Calu3 (cell line): ENCODE results near the gene ARPC3. TPM values are rescaled to one million over a fixed set of nuclear protein-coding genes. Genes with fewer than 3 reads are reported as not detected.
"Not testable (repeated sequence)": the region's sequence is repeated elsewhere in the genome, so short reads cannot be mapped to it uniquely, and the experiment has no call there.

Experiments used
- BruUV-seq: library from RNA; stranded (reverse); fragments of 400-500 nt; replicated peaks from 2 replicates; lab custom pipeline; 2021; lab: Mats Ljungman, UMichigan
- CTCF ChIA-PET: fragments of 300-600 bp; sonication (Branson Sonifier 250); formaldehyde crosslinking; loops from one replicate; lab custom pipeline; 2022; ENCODE audit warnings: antibody characterized with exemption; lab: Charles Lee
- DNase-seq: peaks from one replicate; pipeline ENCODE4 v3.0.0; 2022
- H3K27ac Mint-ChIP-seq: one replicate; pipeline ENCODE4 v1.8.0; 2022; ENCODE audit warnings: mixed read lengths; ENCODE audit not compliant: unreplicated experiment
- H3K27me3 Mint-ChIP-seq: one replicate; pipeline ENCODE4 v1.8.0; 2022; ENCODE audit warnings: mixed read lengths; ENCODE audit not compliant: unreplicated experiment
- H3K36me3 Mint-ChIP-seq: one replicate; pipeline ENCODE4 v1.8.0; 2022; ENCODE audit warnings: mild to moderate bottlenecking, moderate library complexity, mixed read lengths; ENCODE audit not compliant: insufficient read depth, unreplicated experiment
- H3K4me1 Mint-ChIP-seq: one replicate; pipeline ENCODE4 v1.8.0; 2022; ENCODE audit warnings: mild to moderate bottlenecking, low read depth, mixed read lengths; ENCODE audit not compliant: unreplicated experiment
- H3K4me3 Mint-ChIP-seq: one replicate; pipeline ENCODE4 v1.8.0; 2022; ENCODE audit warnings: mild to moderate bottlenecking, low read depth, moderate library complexity, mixed read lengths; ENCODE audit not compliant: unreplicated experiment
- H3K9me3 Mint-ChIP-seq: one replicate; pipeline ENCODE4 v1.8.0; 2022; ENCODE audit warnings: low read depth, mixed read lengths; ENCODE audit not compliant: unreplicated experiment
- CTCF ChIP-seq: fragments of 200-600 bp; IDR thresholded peaks from one replicate; pipeline ENCODE4 v1.8.0; 2022; ENCODE audit warnings: antibody characterized with exemption; ENCODE audit not compliant: unreplicated experiment
- intact Hi-C: fragments of 100-400 bp; cut with micrococcal nuclease; formaldehyde crosslinking; loops from one replicate; pipeline ENCODE4 v1.10.0; 2022; ENCODE audit not compliant: unreplicated experiment
- total RNA-seq: library from RNA; stranded (reverse); gene quantifications from 2 replicates; pipeline ENCODE4 v1.2.3, GENCODE V29; 2022

Gene ARPC3
- total RNA-seq, 1 experiment from 2014 or later, result 321 TPM

- no peak for TF ChIP-seq CTCF
- CTCF ChIA-PET, result interaction anchor here (0.6 to 2.4 kb wide), 10 partner anchors 18 to 134 kb away, joined by 3 to 21 read pairs (median 6); partner anchors contain the start of genes ARPC3, RAD9B and VPS29
- H3K27me3 Mint-ChIP-seq, result no peaks in the 10 kb centered on the region
- H3K9me3 Mint-ChIP-seq, result no peaks in the 10 kb centered on the region
- peaks cover 43% of the 10 kb centered on the region for H3K36me3 Mint-ChIP-seq
- DNase-seq, result peak; percentile 98
- H3K27ac Mint-ChIP-seq, result peak within 1 kb of the TSS; percentile 87
- intact Hi-C loops, result loop anchor here (1.0 kb wide), 1 partner anchor 134 kb away; no protein-coding TSS in a partner anchor
- no TSS peak for BruUV-seq
- H3K4me3 Mint-ChIP-seq, result peak within 1 kb of the TSS; percentile 85
- H3K4me1 Mint-ChIP-seq, result peaks cover 14% of the 10 kb centered on the region
Measured at GRCh38 chr12:110468214-110469048, 18.3 kb upstream of the ARPC3 start, which contains the start of the genes FAM216A and GPN3. FAM216A (plus strand) TSS chr12:110468845; CDS start chr12:110468876, 31 bp downstream. GPN3 (minus strand) TSS chr12:110468257; CDS start chr12:110468203, 54 bp downstream.

- H3K4me1 Mint-ChIP-seq, result peaks cover 14% of the 10 kb centered on the region
- BruUV-seq, result TSS peak; percentile 91
Measured at GRCh38 chr12:110467847-110468213, 17.7 kb upstream of the ARPC3 start.

GRCh38 chr12:110466791-110467190, 16.7 kb upstream of the ARPC3 start:
- CTCF ChIA-PET, result interaction anchor here (0.6 to 0.7 kb wide), 2 partner anchors 932 to 1184 kb away, joined by 3 read pairs; no protein-coding TSS in a partner anchor
- TF ChIP-seq CTCF, result no peak
- H3K36me3 Mint-ChIP-seq, result peaks cover 43% of the 10 kb centered on the region
- intact Hi-C loops, result no loop called here
- H3K4me3 Mint-ChIP-seq, result peak overlapping the region; percentile 85
- DNase-seq, result no peak
- H3K4me1 Mint-ChIP-seq, result peaks cover 14% of the 10 kb centered on the region
- no peaks in the 10 kb centered on the region for H3K27me3 Mint-ChIP-seq
- H3K9me3 Mint-ChIP-seq, result no peaks in the 10 kb centered on the region
- BruUV-seq, result no TSS peak
- H3K27ac Mint-ChIP-seq, result peak overlapping the region; percentile 6

More at GRCh38 chr12:110467847-110468213, 17.7 kb upstream of the ARPC3 start:
- Mint-ChIP-seq H3K4me3 (peak overlapping the region; percentile 85), H3K27ac (peak overlapping the region; percentile 87), H3K27me3 (no peaks in the 10 kb centered on the region), H3K9me3 (no peaks in the 10 kb centered on the region), H3K36me3 (peaks cover 43% of the 10 kb centered on the region)
- no peak for TF ChIP-seq CTCF
- CTCF ChIA-PET, result interaction anchor here (0.6 to 2.4 kb wide), 9 partner anchors 18 to 135 kb away, joined by 3 to 21 read pairs (median 6); partner anchors contain the start of genes ARPC3, RAD9B and VPS29
- DNase-seq, result no peak
- intact Hi-C loops, result no loop called here

GRCh38 chr12:110465765-110466164, 15.6 kb upstream of the ARPC3 start:
- DNase-seq, intact Hi-C loops, BruUV-seq, H3K9me3 Mint-ChIP-seq, H3K4me3 Mint-ChIP-seq, H3K27ac Mint-ChIP-seq, H3K27me3 Mint-ChIP-seq: not testable (repeated sequence)
- peaks cover 43% of the 10 kb centered on the region for H3K36me3 Mint-ChIP-seq
- CTCF ChIA-PET, result interaction anchor here (0.5 kb wide), 1 partner anchor 108 kb away, joined by 5 read pairs; no protein-coding TSS in a partner anchor
- H3K4me1 Mint-ChIP-seq, result peaks cover 14% of the 10 kb centered on the region
